GM18867 (cell line): ENCODE results near the gene TSPO.
"Not testable (repeated sequence)": the region's sequence is repeated elsewhere in the genome, so short reads cannot be mapped to it uniquely, and the experiment has no call there.

Experiments used
- ATAC-seq: cut with Tn5 transposase; IDR thresholded peaks from one replicate; pipeline ENCODE4 v1.9.1; 2021; ENCODE audit warnings: mild to moderate bottlenecking, moderate library complexity; ENCODE audit not compliant: unreplicated experiment

The TSPO gene

DNA sequence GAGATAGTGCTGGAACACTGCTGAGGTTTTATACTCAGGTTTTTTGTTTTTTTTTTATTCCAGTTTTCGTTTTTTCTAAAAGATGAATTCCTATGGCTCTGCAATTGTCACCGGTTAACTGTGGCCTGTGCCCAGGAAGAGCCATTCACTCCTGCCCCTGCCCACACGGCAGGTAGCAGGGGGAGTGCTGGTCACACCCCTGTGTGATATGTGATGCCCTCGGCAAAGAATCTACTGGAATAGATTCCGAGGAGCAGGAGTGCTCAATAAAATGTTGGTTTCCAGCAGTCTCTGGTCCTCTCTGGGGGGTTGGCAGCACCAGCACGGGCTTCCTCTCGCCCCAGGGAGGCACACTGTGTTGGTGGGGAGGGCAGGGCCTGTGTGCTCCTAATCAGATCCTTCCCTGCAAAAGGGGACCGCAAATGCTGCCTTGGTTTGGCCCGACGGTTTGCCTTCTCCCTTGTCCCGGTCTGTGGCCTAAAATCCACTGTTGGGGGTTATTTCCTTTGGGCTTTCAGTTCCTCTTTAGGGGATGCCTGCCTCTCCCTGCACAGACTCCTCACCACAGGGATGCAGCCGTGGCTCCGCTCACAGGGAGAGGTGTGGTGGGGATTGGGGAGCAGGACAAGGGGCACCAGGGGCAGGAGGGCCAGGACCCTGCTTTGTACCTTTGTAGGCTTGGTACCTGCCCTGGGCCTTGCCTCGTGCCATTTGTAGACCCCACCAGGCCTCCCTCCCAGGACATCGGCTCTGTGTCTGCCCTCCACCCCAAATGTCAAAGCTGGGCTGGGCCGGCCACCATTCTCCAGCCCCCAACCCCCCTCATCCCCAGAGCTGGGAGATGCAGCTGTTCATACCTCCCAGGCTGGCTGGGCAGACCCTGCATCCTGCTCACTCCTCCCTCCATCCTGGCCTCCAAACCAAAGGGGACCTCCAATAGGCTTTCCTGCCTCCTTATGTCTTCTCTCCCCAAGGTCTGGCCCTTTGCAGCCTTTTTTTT lies 21.6 kb upstream of the TSPO start:
- no peak for ATAC-seq

DNA sequence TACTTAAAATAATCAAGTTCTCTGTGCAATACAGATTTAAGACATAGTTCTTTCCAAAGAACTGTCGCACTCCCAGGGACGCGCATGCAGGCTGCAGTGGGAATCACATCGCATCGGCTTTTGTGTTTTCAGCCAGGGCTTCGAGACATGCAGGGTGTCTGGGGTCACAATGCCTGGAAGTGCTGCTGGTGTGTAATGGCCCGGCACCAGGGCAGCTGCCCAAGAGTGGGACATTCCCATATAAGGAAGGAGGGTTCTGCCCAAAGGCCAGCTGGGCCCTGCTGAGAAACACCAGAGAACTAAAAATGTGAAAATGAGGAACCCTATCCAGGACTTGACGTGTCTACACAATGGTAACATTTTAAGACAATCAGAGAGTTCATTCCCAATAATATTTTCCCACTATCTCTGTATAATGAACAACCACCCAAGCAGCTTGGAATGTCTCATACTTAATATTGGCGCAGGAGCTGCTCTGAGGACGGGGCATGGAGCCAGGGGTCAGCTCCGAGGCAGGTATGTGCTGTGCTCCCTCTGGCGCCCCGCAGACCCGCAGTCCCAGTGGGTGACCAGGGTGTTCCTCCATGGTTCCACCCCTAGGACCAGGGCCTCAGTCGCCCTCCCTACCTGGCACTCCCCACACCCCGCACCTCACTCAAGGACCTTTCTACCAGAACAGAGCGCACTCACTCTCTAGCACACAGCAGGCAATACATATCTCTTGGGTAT lies 19.4 kb upstream of the TSPO start:
- no peak for ATAC-seq

DNA sequence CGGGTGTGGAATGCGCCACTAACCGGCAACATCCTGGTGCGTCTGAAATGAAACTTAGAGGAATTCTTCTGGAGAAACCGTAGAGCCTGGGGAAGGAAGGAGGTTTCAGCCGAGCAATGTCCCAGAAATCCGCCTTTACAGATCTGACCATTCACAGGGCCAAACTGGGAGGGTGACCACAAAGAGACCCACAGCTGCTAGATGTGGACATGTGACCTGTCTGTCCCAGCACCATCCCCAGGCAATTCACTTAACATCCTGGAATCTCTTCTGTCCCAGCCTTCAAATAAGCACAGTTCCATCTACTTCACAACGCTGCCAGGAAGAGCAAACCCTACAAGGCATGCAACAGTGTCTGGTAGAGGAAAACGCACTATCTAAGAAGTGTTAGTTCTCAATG lies 18.0 kb upstream of the TSPO start:
- ATAC-seq, result no peak

DNA sequence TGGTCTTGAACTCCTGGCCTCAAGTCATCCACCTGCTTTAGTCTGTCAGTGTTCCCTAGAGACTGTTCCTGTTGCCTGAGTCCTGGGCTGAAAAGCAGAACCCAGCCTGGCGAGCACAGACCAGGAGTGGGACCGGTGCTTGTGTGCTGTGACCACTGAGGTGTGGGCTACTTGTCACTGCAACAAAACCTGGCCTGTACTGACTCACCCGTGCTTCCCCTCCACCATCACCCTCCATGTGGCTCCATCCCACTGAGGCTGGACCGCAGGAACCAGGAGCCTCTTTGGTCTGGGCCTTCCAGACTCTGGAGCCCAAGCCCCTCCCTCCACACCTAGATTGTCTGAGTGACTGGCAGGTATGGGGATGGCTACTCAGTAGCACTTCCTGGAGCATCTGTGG lies 16.8 kb upstream of the TSPO start:
- no peak for ATAC-seq

DNA sequence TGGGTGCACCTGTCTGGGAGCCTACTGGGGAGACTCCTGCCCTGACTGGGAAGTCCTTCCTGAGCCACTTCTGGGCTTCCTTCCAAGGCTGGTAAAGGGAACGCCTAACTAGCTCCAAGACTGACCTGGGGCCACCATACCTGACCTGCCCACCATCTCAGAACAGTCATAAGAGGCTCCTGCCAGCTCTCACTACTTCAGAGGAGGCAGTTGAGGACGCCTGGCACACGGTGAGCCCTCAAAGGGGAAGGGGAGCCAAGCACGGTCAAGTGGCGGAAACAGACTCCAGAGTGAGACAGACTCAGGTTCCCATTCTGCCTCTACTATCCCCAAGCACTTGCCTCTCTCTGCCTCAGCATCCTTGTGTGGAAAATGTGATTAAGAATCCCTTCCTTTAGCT lies 15.8 kb upstream of the TSPO start:
- no peak for ATAC-seq

DNA sequence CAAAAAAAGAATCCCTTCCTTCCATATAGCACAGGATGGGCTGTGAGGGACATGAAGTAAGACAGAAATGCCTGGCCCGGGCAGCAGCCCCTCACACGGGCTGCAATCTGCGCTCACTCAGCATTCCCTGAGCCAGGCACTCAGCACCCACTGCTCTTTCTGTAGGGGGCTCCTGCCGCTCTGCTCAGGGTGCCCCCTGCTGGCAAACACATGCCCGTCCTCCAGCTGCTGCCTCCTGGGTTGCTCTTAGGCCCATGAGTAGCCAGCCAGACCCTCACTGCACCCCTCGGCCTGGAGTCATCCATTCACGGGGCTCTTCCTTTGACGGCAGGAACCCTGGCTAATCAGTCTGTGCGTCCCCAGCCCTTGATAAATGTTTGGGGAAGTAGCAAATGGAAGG lies 15.1 kb upstream of the TSPO start:
- no peak for ATAC-seq

DNA sequence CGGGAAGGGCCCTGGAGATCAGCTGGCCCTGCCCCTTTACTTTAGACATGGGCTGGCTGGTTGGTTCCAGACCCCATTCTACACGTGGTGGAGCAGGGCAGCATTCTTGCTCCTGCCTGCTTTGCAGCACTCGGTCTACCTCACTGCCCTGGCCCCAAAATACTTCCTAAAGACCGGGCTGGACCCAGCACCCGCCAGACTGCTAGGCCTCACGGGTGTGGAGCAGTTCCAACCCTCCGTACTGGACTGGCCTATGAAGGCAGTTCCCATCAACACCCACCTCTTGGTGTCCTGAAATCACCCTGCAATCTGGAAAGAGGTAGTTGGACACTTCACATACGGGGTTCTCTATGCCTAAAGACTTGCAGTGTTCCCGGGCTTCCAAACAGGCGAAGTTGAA lies 14.6 kb upstream of the TSPO start:
- ATAC-seq, result no peak

DNA sequence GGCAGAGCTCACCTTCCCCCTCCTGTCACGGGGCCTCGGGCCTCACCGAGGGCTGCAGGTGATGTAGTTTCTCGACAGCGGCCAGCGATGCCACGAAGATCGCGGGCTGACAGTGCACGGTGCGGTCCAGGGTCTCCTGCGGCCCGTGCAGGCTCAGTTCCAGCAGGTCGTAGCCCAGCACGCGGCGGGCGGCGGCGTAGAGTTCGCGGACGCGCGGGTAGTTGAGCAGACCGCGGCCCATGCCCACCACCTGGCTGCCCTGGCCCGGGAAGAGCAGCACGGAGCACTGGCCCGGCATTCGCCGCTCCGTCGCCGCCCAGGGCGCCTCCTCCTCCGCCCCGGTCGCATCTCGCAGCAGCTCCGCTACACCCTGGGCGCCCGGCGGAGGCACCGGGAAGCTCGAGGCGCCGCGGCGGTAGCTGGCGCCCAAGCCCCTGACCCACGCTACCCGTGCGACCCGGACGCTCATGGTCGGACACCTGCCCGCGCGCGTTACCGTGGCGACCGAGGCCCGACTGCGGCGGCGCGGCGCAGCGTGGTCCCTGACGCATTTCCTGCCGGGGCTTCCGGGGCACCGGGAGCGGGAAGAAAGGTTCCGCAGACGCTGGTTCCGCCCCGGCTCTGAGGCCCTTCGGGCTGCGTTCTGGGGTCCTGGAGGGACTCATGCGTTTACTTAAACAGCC lies 8.3 kb upstream of the TSPO start, which contains the start of gene MCAT:
Gene MCAT (minus strand): TSS at position 519 of the 683 bp plus-strand sequence. CDS start 50 bp downstream, at position 469.
- ATAC-seq, result peak; percentile 83

DNA sequence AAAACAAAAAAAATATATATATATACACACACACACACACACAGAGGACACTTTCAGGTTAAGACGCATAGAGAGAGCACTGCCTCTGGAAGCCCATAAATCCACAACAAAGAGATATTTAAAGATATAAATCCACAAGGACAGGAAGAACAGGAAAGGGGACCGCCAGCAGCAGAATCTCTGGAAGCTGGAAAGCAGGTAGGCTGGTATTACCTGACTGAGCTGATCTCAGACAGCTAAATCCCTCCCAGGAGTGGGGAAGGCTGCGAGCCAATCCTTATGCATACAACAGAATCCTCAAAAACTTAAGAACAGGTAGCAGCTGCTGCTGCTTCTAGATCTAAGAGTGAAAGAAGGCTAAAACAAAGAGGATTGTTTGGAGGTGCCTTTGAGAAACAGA lies 6.4 kb upstream of the TSPO start:
- no peak for ATAC-seq

DNA sequence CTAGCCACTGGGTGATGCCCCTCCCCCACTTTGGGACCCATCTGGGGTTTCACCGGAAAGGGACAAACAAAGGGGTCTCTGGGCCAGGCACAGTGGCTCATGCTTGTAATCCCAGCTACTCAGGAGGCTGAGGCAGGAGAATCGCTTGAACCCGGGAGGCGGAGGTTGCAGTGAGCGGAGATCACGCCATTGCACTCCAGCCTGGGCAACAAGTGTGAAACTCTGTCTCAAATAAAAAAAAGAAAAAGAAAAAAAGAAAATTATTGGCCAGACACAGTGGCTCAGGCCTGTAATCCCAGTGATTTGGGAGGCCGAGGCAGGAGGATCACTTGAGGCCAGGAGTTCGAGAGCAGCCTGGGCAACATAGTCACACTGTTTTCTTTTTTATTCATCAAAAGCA lies 6.0 kb upstream of the TSPO start:
- ATAC-seq, result not testable (repeated sequence)

DNA sequence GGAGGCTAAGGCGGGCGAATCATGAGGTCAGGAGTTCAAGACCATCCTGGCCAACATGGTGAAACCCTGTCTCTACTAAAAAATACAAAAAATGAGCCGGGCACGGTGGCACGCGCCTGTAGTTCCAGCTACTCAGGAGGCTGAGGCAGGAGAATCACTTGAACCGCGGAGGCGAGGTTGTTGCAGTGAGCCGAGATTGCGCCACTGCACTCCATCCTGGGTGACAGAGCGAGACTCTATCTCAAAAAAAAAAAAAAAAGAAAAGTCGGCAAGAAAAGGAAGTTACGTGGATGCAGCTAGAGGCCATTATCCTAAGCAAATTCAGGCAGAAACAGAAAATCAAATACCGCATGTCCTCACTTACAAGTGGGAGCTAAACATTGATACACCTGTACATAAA lies 5.0 kb upstream of the TSPO start:
- ATAC-seq, result not testable (repeated sequence)

DNA sequence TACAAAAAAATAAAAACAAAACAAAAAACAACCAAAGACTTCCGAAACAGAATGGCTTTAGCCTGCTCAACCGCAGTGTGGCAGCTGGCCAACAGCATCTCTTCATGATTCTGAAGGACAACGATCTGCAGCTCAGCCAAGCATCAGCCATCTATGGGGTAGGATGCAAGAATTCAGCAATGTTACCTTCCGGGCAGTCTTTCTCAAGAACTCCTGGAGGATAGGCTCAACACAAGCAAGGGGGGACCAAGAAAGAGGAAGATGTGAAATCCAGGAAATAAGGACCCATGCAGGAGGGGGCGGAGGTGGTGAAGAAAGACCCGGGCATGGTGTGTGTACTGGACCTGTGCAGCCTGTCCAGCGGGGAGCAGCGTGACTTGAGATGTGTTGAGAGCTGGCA lies 3.5 kb upstream of the TSPO start:
- ATAC-seq, result no peak

DNA sequence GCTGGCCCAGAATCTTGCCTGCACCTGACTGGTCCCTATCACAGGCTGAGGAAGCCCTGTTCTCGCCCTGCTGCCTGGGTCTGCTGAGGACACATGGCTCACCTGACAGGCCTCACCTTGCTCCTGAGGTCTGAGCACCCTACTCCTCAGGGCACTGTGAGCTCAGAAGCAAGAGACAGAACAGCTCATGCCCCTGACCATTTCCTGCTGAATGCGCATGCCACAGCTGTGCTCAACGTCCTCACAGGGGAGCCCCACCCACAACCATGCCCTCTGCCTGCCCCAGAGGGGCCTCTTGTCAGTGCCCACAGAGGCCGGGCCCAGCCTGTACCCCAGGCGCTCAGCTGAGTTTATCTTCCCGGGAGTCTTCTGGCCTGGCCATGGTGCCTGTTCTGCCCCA lies 2.8 kb upstream of the TSPO start:
- ATAC-seq, result no peak

DNA sequence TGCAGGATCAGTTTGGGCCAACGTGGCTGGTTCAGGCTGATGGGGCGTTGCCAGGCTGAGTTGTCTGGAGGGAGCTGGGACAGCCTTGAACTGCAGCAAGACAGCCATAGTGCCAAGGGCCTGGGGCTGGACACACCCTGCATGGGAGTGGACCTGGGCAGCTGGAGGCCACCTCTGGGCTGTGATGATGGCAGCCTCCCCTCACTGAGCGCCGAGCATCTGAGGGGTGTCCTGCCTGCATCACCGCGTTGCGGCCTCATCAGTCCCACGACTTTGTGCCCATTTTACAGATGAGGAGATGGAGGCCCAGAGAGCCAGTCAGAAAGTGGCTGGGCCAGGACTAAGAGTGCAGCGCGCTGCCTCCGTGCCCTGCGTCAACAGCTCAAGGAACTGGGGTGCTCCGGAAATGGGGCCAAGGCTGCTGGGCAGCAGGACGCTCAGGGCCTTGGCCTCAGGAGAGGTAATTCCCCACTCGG lies 590 bp upstream of the TSPO start:
- no peak for ATAC-seq

DNA sequence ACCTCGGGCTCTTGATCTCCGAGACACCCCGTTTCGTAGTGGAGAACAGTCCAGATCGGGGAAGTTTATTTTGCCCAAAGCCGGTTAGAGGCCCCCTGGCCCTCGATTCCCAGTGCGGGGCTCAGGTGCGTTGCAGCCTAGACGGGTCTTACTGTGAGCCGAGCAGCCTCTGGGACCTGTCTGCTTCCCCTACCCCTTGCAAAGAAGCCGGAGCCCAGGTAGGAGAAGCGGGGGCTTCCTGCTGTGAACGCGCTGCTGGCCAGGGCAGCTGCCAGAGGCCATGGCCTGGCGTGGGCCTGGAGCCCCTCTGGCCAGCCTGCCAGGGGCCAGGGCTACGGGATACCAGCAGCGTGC lies 621 bp downstream of the TSPO start:
- no peak for ATAC-seq

DNA sequence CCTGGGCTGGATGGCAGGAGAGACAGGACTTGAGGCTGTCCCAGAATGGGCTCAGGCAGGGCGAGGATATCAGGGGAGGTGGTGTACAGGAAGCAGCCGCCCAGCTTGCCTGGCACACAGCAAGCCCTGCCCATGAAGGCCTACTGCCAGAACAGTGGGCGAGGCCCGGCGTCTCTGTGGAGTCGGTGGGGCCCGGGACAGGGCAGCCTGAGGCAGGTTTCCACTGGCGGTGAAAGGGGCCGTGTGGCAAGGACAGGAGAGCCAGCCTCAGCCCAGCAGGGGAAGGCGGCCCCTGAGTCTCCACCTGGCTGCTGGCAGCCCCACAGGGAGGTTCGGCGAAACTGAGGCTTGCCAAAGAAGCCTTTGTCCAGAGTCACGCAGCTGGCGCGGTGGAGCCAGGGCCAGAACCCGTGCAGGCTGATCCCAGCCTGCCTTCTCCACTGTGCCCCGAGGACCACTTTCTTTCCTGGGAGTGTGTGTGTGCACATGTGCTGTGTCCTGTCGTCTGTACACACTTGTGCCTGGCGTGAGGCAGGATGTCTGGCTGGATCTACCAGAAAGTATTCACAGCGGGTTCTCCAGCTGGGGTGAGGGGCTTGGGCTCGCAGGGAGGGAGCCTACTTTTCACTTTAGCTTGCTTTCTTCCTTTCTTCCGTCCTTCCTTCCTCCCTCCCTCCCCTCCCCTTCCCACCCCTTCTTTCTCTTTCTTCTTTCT lies 1.2 kb downstream of the TSPO start:
- no peak for ATAC-seq

DNA sequence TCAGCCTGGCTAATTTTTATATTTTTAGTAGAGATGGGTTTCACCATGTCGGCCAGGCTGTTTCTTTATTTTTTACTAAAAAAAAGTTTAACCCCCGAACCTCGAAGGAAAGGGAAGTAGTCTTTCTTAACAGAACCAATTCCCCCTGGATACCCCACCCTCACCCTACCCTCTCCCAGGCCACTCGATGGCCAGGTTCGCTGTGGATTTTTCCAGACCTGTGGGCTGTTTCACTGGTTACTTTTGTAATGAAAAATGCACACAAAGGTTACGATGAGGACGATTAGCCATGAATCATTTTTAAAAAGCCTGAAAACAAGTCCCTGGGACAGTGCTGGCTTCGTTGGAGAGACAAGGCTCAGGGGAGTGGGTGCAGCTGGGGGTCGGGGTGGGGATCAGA lies 2.5 kb downstream of the TSPO start:
- no peak for ATAC-seq

DNA sequence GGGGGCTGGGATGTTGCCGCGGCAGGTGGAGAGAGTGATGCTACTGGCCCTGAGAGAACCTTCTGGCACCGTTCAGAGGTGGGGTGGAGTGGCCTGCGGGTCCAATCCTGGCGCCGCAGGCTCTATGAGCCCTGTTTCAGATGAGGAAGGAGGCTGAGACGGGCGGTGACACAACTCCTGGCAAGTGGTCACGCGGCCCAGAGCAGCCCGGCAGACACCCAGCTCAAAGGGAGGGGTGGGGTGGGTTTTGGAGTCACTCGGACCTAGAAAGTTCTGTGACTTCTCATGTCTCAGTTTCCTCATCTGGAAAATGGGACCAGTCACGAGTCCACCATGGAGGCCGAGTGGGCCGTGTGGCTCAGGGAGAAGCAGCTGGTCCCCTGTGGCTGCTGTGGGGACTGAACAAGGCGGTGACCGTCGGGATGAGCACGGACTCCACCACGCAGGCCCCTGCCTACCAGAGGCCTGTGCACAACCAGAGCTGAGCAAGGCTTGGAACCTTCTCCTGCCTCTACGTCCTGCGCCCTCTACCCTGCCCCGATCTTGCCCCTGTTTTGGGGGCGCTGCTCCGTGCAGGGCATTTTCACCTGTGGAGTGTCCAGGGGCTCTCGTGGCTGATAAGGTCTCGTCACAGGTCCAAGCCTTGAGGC lies 3.7 kb downstream of the TSPO start:
- ATAC-seq, result no peak

DNA sequence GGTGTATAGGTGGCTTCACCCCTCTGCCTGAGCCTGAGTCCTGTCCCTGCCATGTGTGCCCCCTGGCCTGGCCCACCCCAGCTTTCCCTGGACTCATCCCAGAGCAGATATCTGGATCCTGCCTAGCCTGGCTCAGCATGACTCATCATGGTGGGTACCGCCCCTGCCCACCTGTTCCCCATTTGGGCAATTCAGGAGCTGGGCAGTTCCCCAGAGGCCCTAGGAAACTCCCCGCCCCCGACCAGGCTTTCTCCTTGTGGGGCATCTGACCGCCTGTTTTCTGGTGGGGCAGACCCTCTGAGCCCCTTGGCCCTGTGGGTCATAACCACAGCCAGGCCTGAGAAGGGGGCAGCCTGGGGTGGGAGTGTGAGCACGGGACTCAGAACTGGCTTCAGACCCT lies 4.4 kb downstream of the TSPO start:
- no peak for ATAC-seq

DNA sequence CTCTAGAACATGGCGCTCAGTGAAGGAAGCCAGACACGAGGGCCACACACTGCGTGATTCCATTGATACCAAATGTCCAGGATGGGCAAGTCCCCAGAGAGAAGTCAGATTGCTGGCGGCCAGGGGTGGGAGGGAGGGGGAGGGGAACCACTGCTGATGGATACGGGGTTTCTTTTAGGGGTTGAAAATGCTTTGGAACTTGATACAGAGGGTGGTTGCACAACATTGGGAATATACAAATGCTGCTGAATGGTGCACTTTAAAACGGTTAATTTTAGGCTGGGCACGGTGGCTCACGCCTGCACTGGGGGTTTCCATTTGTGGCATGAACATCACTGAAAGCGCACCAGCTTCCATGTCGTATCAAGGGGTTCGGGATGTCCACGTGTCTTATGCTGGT lies 5.1 kb downstream of the TSPO start:
- no peak for ATAC-seq
